Measurements from ENCODE around the gene ADH7.
"Not testable (repeated sequence)": the region's sequence is repeated elsewhere in the genome, so short reads cannot be mapped to it uniquely, and the experiment has no call there.

ADH7 gene

DNA sequence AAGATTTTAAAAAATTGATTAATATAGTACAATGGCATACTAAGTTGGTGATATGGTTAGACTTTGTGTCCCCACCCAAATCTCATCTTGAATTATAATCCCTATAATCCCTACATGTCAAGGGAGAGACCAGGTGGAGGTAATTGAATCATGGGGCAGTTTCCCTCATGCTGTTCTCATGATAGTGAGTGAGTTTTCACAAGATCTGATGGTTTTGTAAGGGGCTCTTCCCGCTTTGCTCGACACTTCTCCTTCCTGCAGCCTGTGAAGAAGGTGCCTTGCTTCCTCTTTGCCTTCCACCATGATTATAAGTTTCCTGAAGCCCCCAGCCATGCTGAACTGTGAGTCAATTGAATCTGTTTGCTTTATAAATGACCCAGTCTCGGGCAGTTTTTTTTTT lies 20.2 kb downstream of the ADH7 start:
- not testable (repeated sequence) for DNase-seq

DNA sequence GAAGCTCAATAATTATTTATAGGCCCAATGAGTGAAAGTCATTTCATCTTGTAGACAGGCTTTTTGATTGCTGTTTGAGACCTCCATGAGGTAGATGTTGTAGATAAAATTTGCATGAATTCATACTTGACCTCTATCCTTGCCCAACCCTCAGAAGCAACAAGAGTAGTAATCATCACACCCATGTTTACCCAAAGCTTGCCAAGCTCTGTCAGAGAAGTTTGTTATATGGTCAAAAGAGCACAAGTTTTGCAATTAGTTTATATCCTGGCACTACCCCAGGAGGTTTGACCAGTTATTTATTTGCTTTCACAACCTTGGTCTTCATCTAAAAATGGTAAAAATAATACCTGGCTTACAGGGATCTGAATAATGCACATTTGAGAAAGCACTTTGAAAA lies 20.7 kb downstream of the ADH7 start:
- no peak for DNase-seq

DNA sequence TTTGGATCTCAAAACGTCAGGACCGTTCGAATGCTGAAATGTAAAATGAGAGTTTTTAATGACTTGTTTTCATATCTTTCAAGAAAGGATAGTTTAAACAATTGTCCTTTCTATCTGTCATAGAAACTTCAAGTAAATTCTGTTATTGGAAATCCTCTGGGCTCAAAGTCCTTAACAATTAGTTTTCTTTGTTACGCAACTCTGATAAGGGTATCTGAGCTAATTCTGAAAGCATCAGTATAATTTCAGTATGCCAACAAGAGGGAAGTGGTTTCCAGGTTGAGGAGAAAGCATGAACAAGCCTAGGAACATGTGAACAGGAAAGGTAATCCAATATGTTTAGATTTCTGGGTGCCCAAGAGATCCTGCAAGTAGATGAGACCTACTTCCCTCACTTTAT lies 22.0 kb downstream of the ADH7 start:
- no peak for DNase-seq

DNA sequence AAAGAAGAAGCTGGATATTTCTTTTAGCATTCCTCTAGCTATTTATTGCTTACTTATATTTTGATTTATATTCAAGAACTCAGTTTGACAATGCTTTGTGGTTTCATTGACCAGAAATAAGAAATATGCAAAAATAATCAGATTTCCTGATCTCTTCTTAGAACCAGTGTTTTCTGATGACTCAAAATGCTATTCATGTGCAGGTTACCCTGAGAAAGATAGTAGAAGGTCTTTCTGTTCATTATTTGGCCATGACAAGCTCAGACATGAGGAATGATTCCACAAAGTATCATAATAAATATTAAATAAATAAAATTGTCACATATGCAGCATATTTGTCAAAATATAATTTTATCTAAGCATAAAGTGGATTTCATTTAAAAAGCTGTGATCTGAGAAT lies 24.1 kb downstream of the ADH7 start:
- DNase-seq = no peak

DNA sequence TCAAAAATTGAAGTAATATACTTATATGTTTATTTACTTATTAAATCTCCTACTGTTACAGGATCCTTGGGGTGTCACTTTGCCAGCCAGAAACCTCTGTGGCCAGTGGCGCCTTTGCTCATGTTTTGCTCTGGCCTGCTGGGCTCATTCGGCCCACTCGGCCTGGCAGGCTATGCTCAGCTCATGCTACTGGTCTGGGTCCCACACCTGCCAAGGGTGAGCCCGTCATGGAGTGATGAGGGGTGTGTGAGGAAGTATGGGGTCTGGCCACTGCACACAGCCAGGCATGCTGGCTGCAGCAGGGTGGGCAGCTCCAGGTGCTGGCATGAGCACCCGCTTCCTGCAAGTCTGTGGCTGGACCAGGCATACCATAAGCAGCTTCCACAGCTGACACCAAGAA lies 25.1 kb downstream of the ADH7 start:
- DNase-seq = no peak

DNA sequence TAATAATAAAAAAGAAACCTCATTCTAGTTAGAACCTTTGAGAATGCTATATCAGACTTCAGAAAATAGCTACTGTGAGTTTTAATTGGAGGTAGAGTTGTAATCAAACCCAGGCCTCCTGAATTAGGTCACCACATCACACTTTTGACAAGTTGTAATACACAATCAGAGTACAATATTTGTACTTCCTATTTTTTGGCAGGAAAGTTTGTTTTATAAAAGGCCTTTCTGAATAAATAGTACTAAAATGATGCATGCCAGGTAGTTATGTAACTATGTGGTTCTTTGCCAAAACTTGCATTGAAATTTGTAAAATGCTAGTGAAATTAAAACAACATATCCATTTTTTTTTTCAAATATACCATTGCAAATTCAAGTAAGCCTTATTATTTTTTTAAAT lies 26.8 kb downstream of the ADH7 start:
- DNase-seq = no peak

DNA sequence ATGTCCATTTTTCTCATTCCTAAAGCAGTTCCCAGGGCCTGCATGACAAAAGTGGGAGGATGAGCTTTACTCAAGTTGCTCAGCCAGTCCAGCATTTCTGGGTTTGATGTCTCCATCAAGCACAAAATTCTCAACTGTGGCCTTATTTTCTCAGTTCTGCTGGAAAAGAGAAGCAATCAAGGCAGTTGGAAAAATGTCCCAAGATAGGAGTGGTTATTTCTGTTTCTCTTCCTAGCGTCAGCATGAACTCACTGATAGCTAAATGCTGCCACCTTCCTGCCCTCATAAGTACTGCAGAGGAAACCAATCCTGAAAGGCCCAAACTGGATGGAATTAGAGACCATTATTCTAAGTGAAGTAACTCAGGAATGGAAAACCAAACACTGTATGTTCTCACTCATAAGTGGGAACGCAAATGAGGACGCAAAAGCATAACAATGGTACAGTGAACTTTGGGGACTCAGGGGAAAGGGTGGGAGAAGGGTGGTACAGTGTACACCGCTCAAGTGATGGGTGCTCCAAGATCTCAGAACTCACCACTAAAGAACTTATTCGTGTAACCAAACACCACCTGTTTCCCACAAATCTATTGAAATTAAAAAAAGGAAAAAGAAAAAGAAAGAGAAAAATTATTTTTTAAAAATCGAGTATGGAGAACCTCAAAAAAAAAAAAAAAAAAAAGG lies 29.6 kb downstream of the ADH7 start:
- DNase-seq = peak; percentile 22 to 48

DNA sequence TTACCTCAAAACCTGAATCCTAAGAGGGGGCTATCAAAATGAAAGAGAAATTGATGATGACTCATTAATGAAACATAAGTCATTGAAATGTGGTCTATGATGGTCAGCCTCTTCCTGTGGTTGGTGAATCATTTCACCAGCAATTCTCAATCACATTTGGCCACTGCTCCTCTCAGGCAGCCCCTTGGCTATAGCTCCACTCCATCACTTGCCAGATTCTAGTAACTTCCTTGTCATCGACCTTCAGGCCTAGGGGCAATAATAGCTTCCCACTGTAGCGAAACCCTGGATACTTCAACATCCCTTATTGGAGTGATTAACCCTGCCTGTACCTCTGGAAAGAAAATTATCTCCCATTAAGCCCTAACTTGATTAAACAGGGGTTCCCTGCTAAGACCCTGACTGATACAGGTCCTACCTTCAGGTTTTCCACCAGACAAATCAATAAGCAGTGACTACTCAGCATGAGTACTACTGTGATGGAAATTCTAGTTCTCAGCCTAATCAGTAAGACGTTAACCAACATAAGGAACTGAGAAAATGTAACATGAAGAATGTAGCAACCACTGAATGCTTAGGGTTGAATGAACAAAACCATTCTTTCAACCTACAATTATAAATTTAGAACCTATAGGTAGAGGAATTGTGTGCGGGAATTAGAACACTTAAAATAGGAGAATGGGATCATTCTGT lies 30.4 kb downstream of the ADH7 start:
- no peak for DNase-seq

DNA sequence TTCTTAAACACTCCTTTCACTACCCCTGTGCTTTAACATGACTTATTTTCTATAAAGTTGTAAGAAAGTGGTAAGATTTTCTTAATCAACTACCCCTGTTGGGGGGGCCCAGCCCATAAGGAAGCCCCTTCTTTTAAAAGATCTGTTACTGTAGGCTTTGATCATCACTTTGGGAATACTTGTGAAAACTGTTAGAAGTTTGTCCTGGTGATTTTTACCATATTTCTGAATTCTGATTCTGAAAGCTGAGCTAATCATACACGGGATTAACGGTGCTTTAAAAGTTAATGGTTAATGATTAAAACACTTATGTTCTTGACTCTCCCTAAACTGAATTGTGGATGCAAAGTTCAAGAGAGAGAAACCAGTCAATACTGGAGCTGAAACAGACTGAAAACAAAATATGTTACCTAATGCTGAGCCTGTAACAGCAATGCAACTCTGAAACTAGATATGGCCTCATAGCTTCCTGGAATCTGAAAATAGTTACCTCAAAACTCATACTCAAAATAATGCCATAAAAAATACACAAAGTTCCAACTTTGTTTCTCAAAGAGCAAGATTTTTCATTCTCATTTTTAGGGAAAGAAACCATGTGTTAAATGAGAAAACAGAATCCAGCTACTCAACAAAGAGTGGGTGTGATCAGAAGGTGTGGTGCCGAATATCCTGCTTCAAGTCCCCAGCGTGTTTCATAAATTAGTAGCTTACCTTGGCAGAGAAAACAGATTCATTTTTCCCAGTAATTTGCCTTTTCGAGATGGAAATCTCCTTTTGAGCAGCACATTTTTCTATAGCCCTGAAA lies 31.6 kb downstream of the ADH7 start:
- no peak for DNase-seq

DNA sequence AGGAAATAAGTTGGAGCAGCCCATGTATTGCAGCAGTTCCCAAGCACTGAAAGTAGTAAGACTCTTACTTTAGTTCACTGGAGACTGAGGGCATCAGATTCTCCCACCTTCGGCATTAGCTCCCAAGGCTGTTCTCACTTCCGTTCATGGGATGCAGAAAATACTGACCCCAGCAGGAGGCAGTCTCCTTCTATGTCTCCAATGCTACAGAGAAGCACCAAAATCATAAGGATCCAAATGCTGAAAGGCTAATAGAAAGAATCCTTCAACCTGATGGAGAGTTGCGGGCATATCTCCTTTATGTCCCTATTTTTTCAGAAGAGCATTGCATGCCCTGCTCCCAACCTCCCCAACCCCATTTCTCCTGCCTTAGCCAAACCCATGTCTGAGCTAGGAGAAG lies 32.4 kb downstream of the ADH7 start:
- no peak for DNase-seq

DNA sequence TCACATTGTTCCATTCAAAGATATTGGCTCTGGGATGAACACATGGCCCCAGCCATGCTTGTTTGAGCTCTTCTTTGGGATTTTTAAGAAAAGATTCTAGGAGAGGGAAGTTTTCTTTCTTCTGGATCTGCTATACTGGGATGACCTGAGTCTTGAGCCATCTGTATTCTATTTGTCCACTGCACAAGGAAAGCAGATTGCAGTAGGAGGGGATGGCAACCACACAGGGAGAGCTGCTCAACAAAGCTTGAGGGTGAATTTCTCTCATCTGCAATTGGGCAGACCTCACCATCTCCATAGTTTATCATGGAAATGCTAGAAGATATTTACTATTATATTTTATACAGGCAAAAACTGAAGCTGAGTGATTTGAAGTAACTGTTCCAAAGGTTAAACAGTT lies 34.3 kb downstream of the ADH7 start:
- DNase-seq = no peak

DNA sequence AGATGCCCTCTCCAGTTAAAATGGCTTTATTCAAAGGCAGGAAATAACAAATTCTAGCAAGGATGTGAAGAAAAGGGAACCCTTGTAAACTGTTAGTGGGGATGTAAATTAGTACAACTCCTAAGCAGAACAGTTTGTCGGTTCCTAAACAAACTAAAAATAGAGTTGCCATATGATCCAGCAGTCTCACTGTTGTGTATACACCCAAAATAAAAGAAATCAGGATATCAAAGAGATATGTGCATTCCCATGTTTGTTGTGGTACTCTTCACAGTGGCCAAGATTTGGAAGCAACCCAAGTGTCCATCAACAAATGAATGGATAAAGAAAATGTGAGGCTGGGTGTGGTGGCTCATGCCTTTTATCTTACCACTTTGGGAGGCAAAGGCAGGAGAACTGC lies 36.1 kb downstream of the ADH7 start:
- no peak for DNase-seq

DNA sequence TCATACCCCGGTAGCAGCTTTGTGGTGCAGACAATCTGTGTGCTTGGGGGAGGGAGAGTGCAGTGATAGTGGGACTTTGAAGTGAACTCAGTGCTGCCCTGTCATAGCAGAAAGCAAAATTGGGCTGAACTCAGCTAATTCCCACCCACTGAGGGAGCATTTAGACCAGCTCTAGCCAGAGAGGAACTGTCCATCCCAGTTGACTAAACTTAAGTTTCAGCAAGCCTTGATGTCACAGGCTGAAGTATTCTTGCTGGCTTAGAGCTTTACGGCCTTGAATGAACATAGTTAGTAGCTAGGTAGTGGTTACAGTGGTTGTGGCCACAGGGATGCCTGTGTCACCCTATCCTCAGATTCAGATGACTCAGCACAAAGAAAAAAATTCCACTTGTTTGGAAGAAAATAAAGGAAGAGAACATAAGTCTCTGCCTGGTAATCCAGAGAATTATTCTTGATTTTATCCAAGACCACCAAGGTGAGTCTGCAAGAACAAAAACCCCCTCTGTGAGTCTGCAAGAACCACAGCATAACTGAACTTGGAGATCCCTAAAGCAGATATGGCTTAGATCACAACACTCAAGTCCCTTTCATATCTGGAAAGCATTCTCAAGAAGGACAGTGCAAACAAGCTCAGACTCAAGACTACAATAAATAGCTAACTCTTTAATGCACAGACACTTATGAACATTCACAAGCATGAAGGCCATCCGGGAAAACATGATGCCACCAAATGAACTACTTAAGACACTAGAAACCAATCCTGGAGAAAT lies 39.4 kb downstream of the ADH7 start:
- no peak for DNase-seq

DNA sequence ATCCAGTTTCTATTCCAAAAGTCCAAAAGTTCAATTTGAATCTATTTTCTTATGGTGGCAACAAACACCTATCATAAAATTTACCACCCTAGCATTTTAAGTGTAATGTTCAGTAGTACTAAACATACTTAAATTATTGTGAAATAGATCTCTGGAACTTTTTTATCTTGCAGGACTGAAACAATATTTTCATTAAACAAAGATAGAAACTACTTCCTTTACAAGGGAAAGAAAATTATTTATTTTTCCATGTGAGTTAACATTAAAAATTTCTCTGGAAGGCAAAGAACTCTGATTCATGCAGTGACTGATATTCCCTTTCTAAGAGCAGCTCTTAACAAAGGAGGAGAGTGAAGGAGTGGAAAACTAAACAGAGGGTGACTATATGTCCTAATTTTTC lies 40.2 kb downstream of the ADH7 start:
- DNase-seq = no peak

DNA sequence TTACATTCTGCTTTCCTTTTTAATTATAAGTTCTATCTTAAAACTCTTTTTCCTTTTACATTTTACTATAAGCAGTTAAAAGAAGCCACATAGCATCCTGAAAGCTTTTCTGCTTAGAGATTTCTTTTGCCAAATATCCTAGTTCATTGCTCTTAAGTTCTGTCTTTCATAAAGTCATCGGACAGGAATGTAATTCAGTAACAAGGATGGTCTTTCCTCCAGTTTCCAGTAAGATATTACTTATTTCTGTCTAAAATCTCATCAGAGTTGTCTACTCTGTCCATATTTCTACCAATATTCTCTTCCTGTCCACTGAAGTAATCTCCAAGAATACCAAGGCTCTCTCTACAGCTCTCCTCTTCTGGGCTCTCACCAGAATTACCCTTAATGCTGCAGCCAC lies 45.1 kb downstream of the ADH7 start:
- no peak for DNase-seq

DNA sequence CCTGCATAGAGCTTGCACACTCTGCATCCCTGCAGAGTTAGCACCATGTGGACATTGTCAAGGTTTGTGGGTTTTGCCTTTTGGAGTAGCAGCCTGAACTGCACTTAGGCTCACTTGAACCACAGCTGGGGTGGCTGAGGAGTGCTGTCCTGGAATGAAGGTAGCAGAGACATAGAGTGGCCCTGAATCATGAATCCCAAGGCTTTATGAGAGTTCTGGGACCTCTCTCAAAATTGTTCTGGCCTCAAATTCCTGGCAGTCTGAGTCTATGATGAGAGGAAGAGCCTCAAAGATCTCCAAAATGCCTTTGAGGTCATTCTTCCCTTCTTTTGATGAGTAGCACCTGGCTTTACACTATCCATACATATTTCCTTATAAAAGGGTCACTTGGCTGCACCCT lies 45.5 kb downstream of the ADH7 start:
- no peak for DNase-seq

DNA sequence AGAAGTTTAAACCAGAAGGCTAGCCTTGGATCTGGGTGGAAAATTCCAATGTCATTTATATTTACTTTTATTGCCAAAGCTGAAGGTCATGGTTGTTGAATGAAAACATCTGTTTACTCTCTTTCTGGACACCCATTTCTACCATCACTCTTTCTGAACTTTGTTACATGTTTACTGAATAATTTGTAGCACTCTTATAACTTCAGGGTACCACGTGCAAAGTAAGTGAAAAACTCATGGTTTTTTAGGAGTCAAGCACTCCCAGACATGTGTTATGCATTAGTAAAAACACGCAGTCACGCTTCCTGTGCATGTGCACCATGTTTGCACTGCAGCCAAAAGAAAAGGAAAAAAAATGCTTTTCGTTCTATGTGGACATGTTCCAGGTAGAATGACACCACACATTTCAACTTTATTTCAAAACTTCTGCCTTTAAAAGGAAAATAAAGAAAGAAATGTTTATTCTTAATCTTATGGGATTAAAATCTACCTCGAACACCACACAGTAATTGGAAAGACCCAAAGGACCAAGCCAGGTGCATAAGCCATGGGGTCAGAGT lies 51.2 kb downstream of the ADH7 start:
- DNase-seq = no peak

DNA sequence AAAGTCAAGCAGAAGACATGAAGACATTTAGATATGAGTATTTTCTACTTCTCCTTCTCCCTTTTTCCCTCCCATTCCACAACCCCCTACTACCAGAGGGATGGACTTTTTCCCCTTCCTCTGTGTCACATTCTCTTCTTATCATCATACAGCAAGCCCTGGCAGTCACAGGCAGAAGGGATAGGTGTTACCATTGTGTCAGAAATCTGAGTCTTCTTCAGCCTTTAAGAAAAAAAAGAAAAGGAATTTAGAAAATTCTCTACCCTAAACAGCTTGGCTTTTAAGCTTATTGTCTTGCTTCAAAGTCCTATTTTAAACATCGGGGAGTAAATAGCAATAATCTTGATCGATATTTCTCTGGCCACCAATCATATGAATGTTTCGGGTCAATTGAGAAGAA lies 51.7 kb downstream of the ADH7 start:
- DNase-seq = no peak

DNA sequence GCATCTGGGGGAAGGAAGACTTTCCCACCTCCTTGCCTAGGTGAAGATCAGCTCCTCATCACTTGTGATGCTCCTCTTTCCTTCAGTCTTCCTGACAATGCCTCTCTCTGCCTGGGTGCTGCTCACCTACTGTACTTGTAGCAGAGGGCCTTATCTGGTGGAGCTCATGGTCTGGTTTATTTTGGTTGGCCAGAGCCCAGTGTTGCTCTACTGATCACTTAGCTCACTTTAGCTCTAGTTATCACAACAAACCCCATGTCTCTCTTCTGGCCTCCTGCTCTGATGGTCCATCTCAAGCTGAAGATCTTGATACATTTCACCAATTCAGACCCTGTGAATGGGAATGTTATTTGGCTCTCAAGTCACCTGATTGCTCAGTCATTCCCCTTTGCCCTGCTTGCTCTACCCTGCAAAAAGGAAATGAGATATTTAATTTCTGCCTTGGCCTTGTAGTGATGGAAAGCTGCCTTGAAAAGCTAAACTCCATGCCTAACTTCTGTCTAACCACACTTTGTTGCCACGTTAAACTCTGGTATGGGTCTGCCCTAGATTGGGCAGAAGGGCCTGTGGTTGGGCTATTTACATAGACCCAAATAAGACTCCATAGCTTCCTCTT lies 52.3 kb downstream of the ADH7 start:
- DNase-seq = no peak

DNA sequence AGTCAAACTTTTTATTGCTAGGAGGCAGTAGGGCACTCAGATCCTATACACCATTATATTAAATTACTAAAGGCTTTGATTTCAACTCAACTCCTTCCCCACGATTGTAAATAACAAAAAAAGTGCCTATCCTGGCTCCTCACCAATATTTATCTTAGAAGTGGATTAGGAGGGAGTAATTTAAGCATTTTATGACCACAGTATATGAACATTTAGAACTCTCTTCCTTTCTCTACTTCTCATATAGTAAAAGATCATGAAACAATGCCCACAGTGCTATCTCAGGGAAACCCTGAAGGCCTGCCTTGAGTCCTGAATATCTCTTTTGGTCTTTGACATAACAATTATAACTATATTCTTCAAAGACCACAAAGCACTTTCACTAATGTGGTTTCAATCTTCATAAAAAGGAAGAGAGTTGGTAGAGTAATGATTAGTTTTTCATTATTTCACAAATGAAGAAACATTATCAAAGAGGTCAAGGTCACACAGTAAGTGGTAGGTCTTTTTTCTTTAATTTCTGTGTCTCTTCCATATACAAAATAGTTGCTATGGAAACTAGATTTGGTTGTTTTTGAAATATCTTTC lies 53.5 kb downstream of the ADH7 start:
- no peak for DNase-seq

DNA sequence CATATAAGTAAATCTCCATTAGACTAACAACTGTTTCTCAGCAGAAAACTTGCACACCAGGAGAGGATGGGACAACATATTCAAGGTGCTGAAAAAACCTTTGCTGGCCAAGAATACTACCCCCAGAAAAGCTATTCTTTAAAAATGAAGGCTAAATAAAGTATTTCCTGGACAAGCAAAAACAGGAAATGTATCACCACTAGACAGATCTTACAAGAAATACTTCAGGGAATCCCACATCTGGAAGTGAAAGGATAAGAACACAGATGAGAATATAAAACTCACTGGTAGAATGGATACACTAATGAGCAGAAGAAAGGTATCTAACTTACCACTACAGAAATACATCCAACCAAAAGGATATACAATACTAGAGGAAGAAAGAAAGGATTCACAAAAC lies 55.6 kb downstream of the ADH7 start:
- DNase-seq = no peak

DNA sequence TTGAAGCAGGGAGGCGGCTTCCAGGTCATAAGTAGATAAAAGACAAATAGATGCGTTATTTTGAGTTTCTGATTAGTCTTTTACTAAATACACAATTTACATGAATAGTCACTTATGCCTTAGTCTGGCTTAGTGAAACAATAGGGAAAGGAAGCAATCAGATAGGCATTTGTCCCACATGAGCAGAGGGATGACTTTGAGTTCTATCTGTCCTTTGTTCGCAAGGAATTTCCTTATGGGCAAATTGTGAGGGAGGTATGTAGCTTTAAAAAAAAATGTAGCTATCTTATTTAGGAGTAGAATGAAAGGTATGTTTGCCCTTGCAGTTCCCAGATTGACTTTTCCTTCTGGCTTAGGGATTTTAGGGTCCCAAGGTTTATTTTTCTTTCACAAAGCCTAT lies 56.3 kb downstream of the ADH7 start:
- no peak for DNase-seq

Data from NCI-H2081 (cell line).